HEK293 (cell line): ENCODE measurements around the gene SFMBT2.

Experiments used
- CTCF ChIA-PET: fragments of 350-600 bp; formaldehyde crosslinking; extraction: SDS; loops from one replicate; lab custom pipeline; 2021; ENCODE audit warnings: antibody characterized with exemption; lab: Yijun Ruan, JAX
- POLR2A ChIA-PET: fragments of 300-600 bp; formaldehyde crosslinking; extraction: SDS; loops from one replicate; lab custom pipeline; 2020; ENCODE audit warnings: antibody characterized with exemption, inconsistent platforms; lab: Yijun Ruan, JAX
- H3K27ac ChIP-seq: fragments of 200-500 bp; sonication (Bioruptor generic); 2 replicates; pipeline ENCODE4 v1.5.1; 2014; ENCODE audit warnings: low read depth, low read length, control low read depth, inconsistent platforms; ENCODE audit errors: extremely low read depth
- H3K36me3 ChIP-seq, 2 experiments: fragments of 200-500 bp in 1 of 2; sonication (Bioruptor generic) in 1 of 2; 1 replicate in 1 of 2; 2 replicates in 1 of 2; pipeline ENCODE4 v1.5.1; 2014 to 2017; ENCODE audit warnings: inconsistent platforms in 2 of 2, low read length in 2 of 2; ENCODE audit not compliant: control insufficient read depth in 2 of 2, insufficient read depth in 1 of 2
- H3K4me1 ChIP-seq: fragments of 200-500 bp; sonication (Bioruptor generic); 2 replicates; pipeline ENCODE4 v1.5.1; 2014; ENCODE audit warnings: mild to moderate bottlenecking, low read length, inconsistent platforms; ENCODE audit not compliant: control insufficient read depth, insufficient read depth
- H3K4me3 ChIP-seq: 2 replicates; pipeline ENCODE4 v1.5.1; 2011; ENCODE audit warnings: low read depth, mild to moderate bottlenecking, control low read depth, low read length, moderate library complexity
- H3K9me3 ChIP-seq: fragments of 200-500 bp; sonication (Bioruptor generic); 2 replicates; pipeline ENCODE4 v1.5.1; 2014; ENCODE audit warnings: low read depth, low read length, inconsistent platforms; ENCODE audit not compliant: control insufficient read depth, insufficient read depth
- EGR2 ChIP-seq: fragments of 450-650 bp; formaldehyde crosslinking; IDR thresholded peaks from 2 replicates; pipeline ENCODE4 v1.5.1; 2016; ENCODE audit warnings: low read depth, missing biosample characterization, missing genetic modification characterization
- IKZF3 ChIP-seq: fragments of 450-650 bp; IDR thresholded peaks from 2 replicates; pipeline ENCODE4 v1.5.0; 2018; ENCODE audit warnings: missing biosample characterization, mild to moderate bottlenecking, missing genetic modification characterization, moderate library complexity
- KLF8 ChIP-seq: fragments of 450-650 bp; formaldehyde crosslinking; IDR thresholded peaks from 2 replicates; pipeline ENCODE4 v1.5.1; 2016; ENCODE audit warnings: missing biosample characterization, missing genetic modification characterization
- OVOL3 ChIP-seq: fragments of 450-650 bp; formaldehyde crosslinking; IDR thresholded peaks from 2 replicates; pipeline ENCODE4 v1.5.1; 2016; ENCODE audit warnings: missing biosample characterization, missing genetic modification characterization
- SP2 ChIP-seq: fragments of 450-650 bp; formaldehyde crosslinking; IDR thresholded peaks from 2 replicates; pipeline ENCODE4 v1.5.1; 2016; ENCODE audit warnings: missing biosample characterization, missing genetic modification characterization
- ZBTB21 ChIP-seq: fragments of 450-650 bp; formaldehyde crosslinking; IDR thresholded peaks from 2 replicates; pipeline ENCODE4 v1.5.1; 2017; ENCODE audit warnings: missing biosample characterization, missing genetic modification characterization
- ZEB2 ChIP-seq: fragments of 450-650 bp; formaldehyde crosslinking; IDR thresholded peaks from 2 replicates; pipeline ENCODE4 v1.5.1; 2016; ENCODE audit warnings: missing biosample characterization, missing genetic modification characterization
- ZFHX2 ChIP-seq: fragments of 450-650 bp; formaldehyde crosslinking; conservative IDR thresholded peaks from 2 replicates; pipeline ENCODE4 v1.5.1; 2016; ENCODE audit warnings: missing biosample characterization, missing genetic modification characterization
- ZFP37 ChIP-seq: fragments of 450-650 bp; formaldehyde crosslinking; IDR thresholded peaks from 2 replicates; pipeline ENCODE4 v1.5.1; 2016; ENCODE audit warnings: missing biosample characterization, missing genetic modification characterization
- ZIC2 ChIP-seq: fragments of 450-650 bp; formaldehyde crosslinking; IDR thresholded peaks from 2 replicates; pipeline ENCODE4 v1.5.1; 2016; ENCODE audit warnings: missing biosample characterization, missing genetic modification characterization
- ZNF132 ChIP-seq: fragments of 450-650 bp; formaldehyde crosslinking; IDR thresholded peaks from 2 replicates; pipeline ENCODE4 v1.5.1; 2017; ENCODE audit warnings: missing biosample characterization, missing genetic modification characterization, borderline replicate concordance
- ZNF133 ChIP-seq: fragments of 450-650 bp; formaldehyde crosslinking; IDR thresholded peaks from 2 replicates; pipeline ENCODE4 v1.5.1; 2016; ENCODE audit warnings: missing biosample characterization, missing genetic modification characterization
- ZNF223 ChIP-seq: fragments of 450-650 bp; formaldehyde crosslinking; IDR thresholded peaks from 2 replicates; pipeline ENCODE4 v1.5.1; 2016; ENCODE audit warnings: missing biosample characterization, missing genetic modification characterization
- ZNF23 ChIP-seq: fragments of 450-650 bp; formaldehyde crosslinking; IDR thresholded peaks from 2 replicates; pipeline ENCODE4 v1.5.1; 2016; ENCODE audit warnings: missing biosample characterization, missing genetic modification characterization, borderline replicate concordance
- ZNF37A ChIP-seq: fragments of 450-650 bp; IDR thresholded peaks from 2 replicates; pipeline ENCODE4 v1.5.1; 2018; ENCODE audit warnings: missing biosample characterization, missing genetic modification characterization
- ZNF423 ChIP-seq: fragments of 450-650 bp; formaldehyde crosslinking; IDR thresholded peaks from 2 replicates; pipeline ENCODE4 v1.5.1; 2016; ENCODE audit warnings: missing biosample characterization, missing genetic modification characterization
- ZNF585B ChIP-seq: fragments of 450-650 bp; formaldehyde crosslinking; IDR thresholded peaks from 2 replicates; pipeline ENCODE4 v1.5.1; 2016; ENCODE audit warnings: missing biosample characterization, missing genetic modification characterization
- ZNF785 ChIP-seq: fragments of 450-650 bp; formaldehyde crosslinking; IDR thresholded peaks from 2 replicates; pipeline ENCODE4 v1.5.1; 2016; ENCODE audit warnings: missing biosample characterization, missing genetic modification characterization
- ZSCAN30 ChIP-seq: fragments of 450-650 bp; IDR thresholded peaks from 2 replicates; pipeline ENCODE4 v1.5.1; 2018; ENCODE audit warnings: missing biosample characterization, mild to moderate bottlenecking, missing genetic modification characterization, moderate library complexity
- ZXDB ChIP-seq: fragments of 450-650 bp; formaldehyde crosslinking; IDR thresholded peaks from 2 replicates; pipeline ENCODE4 v1.5.1; 2016; ENCODE audit warnings: missing biosample characterization, missing genetic modification characterization
- TF ChIP-seq, protein P1 (sequence below): fragments of 450-650 bp; formaldehyde crosslinking; IDR thresholded peaks from 2 replicates; pipeline ENCODE4 v1.5.1; 2016; ENCODE audit warnings: missing biosample characterization, missing genetic modification characterization
- TF ChIP-seq, protein P2 (sequence below): fragments of 450-650 bp; formaldehyde crosslinking; IDR thresholded peaks from 2 replicates; pipeline ENCODE4 v1.5.1; 2016; ENCODE audit warnings: missing biosample characterization, missing genetic modification characterization
- TF ChIP-seq, protein P3 (sequence below): fragments of 450-650 bp; formaldehyde crosslinking; IDR thresholded peaks from 2 replicates; pipeline ENCODE4 v1.5.1; 2016; ENCODE audit warnings: missing biosample characterization, missing genetic modification characterization
- TF ChIP-seq, protein P4 (sequence below): fragments of 450-650 bp; formaldehyde crosslinking; IDR thresholded peaks from 2 replicates; pipeline ENCODE4 v1.5.1; 2016; ENCODE audit warnings: missing biosample characterization, missing genetic modification characterization, borderline replicate concordance

Gene SFMBT2

DNA sequence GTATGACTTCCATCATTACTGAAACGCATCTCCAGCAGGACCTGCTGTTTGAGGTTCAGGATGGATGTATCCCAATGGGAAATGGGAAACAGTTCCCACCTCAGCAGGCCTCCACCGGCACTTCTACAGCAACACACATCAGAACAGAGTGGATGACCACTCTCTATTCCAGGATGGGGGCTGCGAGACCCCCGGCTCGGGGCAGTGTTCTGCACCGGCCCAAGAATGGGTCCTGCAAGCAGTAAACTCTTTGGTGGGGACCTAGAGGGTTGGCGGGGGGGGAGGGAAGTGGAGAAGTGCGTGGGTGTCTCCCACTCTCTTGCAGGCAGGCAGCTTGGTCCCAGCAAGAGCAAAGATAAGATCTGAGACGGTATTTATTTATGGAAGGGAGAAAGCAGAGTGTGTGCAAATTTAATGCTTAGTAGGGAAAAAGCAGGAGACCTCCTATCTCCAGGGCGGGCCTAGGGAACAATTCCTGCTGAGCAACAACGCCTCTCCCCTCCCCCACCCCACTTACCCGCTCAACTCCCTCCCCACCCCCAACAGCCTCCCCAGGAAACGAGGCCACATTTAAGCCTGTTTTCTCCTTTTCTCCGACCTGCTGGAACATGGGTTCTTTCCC is 4.0 kb downstream of the SFMBT2 start (continued):
- TF ChIP-seq, protein P1, sequence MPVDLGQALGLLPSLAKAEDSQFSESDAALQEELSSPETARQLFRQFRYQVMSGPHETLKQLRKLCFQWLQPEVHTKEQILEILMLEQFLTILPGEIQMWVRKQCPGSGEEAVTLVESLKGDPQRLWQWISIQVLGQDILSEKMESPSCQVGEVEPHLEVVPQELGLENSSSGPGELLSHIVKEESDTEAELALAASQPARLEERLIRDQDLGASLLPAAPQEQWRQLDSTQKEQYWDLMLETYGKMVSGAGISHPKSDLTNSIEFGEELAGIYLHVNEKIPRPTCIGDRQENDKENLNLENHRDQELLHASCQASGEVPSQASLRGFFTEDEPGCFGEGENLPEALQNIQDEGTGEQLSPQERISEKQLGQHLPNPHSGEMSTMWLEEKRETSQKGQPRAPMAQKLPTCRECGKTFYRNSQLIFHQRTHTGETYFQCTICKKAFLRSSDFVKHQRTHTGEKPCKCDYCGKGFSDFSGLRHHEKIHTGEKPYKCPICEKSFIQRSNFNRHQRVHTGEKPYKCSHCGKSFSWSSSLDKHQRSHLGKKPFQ (tag by site-specific recombination) = peak; percentile 43; the same call in 1 of the 2 replicates
- TF ChIP-seq ZXDB (tag by site-specific recombination) (peak; percentile 50; the same call in 1 of the 2 replicates), ZNF585B (tag by site-specific recombination) (no peak), ZIC2 (tag by site-specific recombination) (peak; percentile 57; the same call in 1 of the 2 replicates), EGR2 (tag by site-specific recombination) (peak; percentile 75), IKZF3 (tag by site-specific recombination) (peak; percentile 49), ZFHX2 (tag by site-specific recombination) (peak; percentile 88), KLF8 (tag by site-specific recombination) (no peak)
- TF ChIP-seq, protein P2, sequence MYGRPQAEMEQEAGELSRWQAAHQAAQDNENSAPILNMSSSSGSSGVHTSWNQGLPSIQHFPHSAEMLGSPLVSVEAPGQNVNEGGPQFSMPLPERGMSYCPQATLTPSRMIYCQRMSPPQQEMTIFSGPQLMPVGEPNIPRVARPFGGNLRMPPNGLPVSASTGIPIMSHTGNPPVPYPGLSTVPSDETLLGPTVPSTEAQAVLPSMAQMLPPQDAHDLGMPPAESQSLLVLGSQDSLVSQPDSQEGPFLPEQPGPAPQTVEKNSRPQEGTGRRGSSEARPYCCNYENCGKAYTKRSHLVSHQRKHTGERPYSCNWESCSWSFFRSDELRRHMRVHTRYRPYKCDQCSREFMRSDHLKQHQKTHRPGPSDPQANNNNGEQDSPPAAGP (tag by site-specific recombination) = no peak

DNA sequence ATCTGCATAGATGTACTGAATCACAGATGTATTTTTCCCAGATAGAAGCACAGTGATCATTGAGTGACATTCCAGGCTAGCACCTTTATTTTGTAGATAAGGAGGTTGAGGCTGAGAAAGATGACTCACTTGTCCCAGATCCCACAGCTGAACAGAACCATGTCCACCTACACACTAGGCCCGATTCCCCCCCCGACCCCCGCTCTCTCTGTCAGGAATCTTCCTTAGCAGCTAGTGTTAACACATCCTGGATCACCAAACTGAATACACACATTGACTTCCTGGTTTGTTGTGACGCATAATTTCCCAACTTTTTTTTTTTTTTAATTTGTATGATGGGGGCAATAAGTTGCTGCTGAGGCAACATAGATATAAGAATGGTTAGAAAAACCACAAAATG is 5.2 kb downstream of the SFMBT2 start:
- peaks cover 18% of the 10 kb centered on the region for H3K4me1 ChIP-seq
- CTCF ChIA-PET = interaction anchor here (0.6 kb wide), 1 partner anchor 480 kb away, joined by 4 read pairs; no protein-coding TSS in a partner anchor
- 0 out of 2 replicates have a peak, but pooled peaks have one; percentile 11 for TF ChIP-seq EGR2 (tag by site-specific recombination)
- TF ChIP-seq ZFHX2 (tag by site-specific recombination) = peak; percentile 29; the same call in 1 of the 2 replicates
- TF ChIP-seq SP2 = no peak
- TF ChIP-seq ZNF133 (tag by site-specific recombination) = no peak

DNA sequence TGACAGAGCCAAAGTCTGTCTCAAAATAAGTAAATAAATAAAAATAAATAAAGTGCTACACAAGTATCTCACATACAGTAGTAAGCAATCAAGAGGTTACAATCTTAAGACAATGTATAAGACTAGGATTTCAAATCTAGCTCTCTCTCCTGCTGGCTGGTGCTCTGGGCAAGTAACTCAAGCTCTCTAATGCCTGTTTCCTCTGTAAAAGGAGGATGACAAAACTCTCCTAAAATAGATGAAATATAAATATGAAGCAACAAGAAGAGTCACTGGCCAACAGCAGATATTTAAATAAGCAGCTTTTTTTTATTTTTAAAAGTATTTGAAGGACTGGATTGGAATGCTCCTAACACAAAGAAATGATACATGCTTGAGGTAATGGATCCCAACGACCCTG is 7.2 kb downstream of the SFMBT2 start:
- Histone ChIP-seq H3K9me3 (no peaks in the 10 kb centered on the region), H3K4me3 (no peak overlapping the region), H3K36me3 (peaks cover 0 to 3% of the 10 kb centered on the region in 2 experiments; a peak in 1 of 3 replicates), H3K27ac (no peak overlapping the region), H3K4me1 (peaks cover 21% of the 10 kb centered on the region)
- POLR2A ChIA-PET = no interaction called here
- CTCF ChIA-PET = interaction anchor here (0.5 kb wide), 1 partner anchor 704 kb away, joined by 3 read pairs; no protein-coding TSS in a partner anchor
- TF ChIP-seq, protein P3, sequence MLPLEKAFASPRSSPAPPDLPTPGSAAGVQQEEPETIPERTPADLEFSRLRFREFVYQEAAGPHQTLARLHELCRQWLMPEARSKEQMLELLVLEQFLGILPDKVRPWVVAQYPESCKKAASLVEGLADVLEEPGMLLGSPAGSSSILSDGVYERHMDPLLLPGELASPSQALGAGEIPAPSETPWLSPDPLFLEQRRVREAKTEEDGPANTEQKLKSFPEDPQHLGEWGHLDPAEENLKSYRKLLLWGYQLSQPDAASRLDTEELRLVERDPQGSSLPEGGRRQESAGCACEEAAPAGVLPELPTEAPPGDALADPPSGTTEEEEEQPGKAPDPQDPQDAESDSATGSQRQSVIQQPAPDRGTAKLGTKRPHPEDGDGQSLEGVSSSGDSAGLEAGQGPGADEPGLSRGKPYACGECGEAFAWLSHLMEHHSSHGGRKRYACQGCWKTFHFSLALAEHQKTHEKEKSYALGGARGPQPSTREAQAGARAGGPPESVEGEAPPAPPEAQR (tag by site-specific recombination) = no peak
- no peak for TF ChIP-seq ZBTB21
- no peak for TF ChIP-seq ZEB2 (tag by site-specific recombination)
- TF ChIP-seq ZNF133 (tag by site-specific recombination) = no peak
- TF ChIP-seq, protein P4, sequence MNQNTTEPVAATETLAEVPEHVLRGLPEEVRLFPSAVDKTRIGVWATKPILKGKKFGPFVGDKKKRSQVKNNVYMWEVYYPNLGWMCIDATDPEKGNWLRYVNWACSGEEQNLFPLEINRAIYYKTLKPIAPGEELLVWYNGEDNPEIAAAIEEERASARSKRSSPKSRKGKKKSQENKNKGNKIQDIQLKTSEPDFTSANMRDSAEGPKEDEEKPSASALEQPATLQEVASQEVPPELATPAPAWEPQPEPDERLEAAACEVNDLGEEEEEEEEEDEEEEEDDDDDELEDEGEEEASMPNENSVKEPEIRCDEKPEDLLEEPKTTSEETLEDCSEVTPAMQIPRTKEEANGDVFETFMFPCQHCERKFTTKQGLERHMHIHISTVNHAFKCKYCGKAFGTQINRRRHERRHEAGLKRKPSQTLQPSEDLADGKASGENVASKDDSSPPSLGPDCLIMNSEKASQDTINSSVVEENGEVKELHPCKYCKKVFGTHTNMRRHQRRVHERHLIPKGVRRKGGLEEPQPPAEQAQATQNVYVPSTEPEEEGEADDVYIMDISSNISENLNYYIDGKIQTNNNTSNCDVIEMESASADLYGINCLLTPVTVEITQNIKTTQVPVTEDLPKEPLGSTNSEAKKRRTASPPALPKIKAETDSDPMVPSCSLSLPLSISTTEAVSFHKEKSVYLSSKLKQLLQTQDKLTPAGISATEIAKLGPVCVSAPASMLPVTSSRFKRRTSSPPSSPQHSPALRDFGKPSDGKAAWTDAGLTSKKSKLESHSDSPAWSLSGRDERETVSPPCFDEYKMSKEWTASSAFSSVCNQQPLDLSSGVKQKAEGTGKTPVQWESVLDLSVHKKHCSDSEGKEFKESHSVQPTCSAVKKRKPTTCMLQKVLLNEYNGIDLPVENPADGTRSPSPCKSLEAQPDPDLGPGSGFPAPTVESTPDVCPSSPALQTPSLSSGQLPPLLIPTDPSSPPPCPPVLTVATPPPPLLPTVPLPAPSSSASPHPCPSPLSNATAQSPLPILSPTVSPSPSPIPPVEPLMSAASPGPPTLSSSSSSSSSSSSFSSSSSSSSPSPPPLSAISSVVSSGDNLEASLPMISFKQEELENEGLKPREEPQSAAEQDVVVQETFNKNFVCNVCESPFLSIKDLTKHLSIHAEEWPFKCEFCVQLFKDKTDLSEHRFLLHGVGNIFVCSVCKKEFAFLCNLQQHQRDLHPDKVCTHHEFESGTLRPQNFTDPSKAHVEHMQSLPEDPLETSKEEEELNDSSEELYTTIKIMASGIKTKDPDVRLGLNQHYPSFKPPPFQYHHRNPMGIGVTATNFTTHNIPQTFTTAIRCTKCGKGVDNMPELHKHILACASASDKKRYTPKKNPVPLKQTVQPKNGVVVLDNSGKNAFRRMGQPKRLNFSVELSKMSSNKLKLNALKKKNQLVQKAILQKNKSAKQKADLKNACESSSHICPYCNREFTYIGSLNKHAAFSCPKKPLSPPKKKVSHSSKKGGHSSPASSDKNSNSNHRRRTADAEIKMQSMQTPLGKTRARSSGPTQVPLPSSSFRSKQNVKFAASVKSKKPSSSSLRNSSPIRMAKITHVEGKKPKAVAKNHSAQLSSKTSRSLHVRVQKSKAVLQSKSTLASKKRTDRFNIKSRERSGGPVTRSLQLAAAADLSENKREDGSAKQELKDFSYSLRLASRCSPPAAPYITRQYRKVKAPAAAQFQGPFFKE (tag by site-specific recombination) = no peak
- no peak for TF ChIP-seq ZNF37A (tag by site-specific recombination)
- TF ChIP-seq ZNF785 (tag by site-specific recombination) = no peak
- no peak for TF ChIP-seq ZFP37 (tag by site-specific recombination)
- TF ChIP-seq ZNF132 (tag by site-specific recombination) = no peak
- TF ChIP-seq ZNF423 (tag by site-specific recombination) = no peak
- TF ChIP-seq ZSCAN30 = no peak
- no peak for TF ChIP-seq OVOL3 (tag by site-specific recombination)
- no peak for TF ChIP-seq ZNF223
- no peak for TF ChIP-seq ZNF23 (tag by site-specific recombination)

More for the DNA sequence above, 5.2 kb downstream of the SFMBT2 start:
- peaks cover 0 to 3% of the 10 kb centered on the region in 2 experiments; a peak in 1 of 3 replicates for H3K36me3 ChIP-seq
- no peak overlapping the region for H3K27ac ChIP-seq
- no peaks in the 10 kb centered on the region for H3K9me3 ChIP-seq
- no peak overlapping the region for H3K4me3 ChIP-seq
- POLR2A ChIA-PET = no interaction called here
